HEK293 (cell line): ENCODE results near the gene GPAT2.
"Not testable (repeated sequence)": the region's sequence is repeated elsewhere in the genome, so short reads cannot be mapped to it uniquely, and the experiment has no call there.

ENCODE experiments used
- CTCF ChIA-PET: fragments of 350-600 bp; formaldehyde crosslinking; extraction: SDS; loops from one replicate; lab custom pipeline; 2021; ENCODE audit warnings: antibody characterized with exemption; lab: Yijun Ruan, JAX
- POLR2A ChIA-PET: fragments of 300-600 bp; formaldehyde crosslinking; extraction: SDS; loops from one replicate; lab custom pipeline; 2020; ENCODE audit warnings: antibody characterized with exemption, inconsistent platforms; lab: Yijun Ruan, JAX
- H3K27ac ChIP-seq: fragments of 200-500 bp; sonication (Bioruptor generic); 2 replicates; pipeline ENCODE4 v1.5.1; 2014; ENCODE audit warnings: low read depth, low read length, control low read depth, inconsistent platforms; ENCODE audit errors: extremely low read depth
- H3K36me3 ChIP-seq, 2 experiments: fragments of 200-500 bp in 1 of 2; sonication (Bioruptor generic) in 1 of 2; 1 replicate in 1 of 2; 2 replicates in 1 of 2; pipeline ENCODE4 v1.5.1; 2014 to 2017; ENCODE audit warnings: inconsistent platforms in 2 of 2, low read length in 2 of 2; ENCODE audit not compliant: control insufficient read depth in 2 of 2, insufficient read depth in 1 of 2
- H3K4me1 ChIP-seq: fragments of 200-500 bp; sonication (Bioruptor generic); 2 replicates; pipeline ENCODE4 v1.5.1; 2014; ENCODE audit warnings: mild to moderate bottlenecking, low read length, inconsistent platforms; ENCODE audit not compliant: control insufficient read depth, insufficient read depth
- H3K4me3 ChIP-seq: 2 replicates; pipeline ENCODE4 v1.5.1; 2011; ENCODE audit warnings: low read depth, mild to moderate bottlenecking, control low read depth, low read length, moderate library complexity
- H3K9me3 ChIP-seq: fragments of 200-500 bp; sonication (Bioruptor generic); 2 replicates; pipeline ENCODE4 v1.5.1; 2014; ENCODE audit warnings: low read depth, low read length, inconsistent platforms; ENCODE audit not compliant: control insufficient read depth, insufficient read depth
- BCL11B ChIP-seq: fragments of 450-650 bp; formaldehyde crosslinking; IDR thresholded peaks from 2 replicates; pipeline ENCODE4 v1.5.1; 2016; ENCODE audit warnings: low read depth, missing biosample characterization, missing genetic modification characterization
- GLI4 ChIP-seq: fragments of 450-650 bp; formaldehyde crosslinking; IDR thresholded peaks from 2 replicates; pipeline ENCODE4 v1.5.1; 2016; ENCODE audit warnings: missing biosample characterization, missing genetic modification characterization
- KLF9 ChIP-seq: fragments of 450-650 bp; formaldehyde crosslinking; IDR thresholded peaks from 2 replicates; pipeline ENCODE4 v1.5.1; 2016; ENCODE audit warnings: missing biosample characterization, missing genetic modification characterization, low read depth
- OVOL3 ChIP-seq: fragments of 450-650 bp; formaldehyde crosslinking; IDR thresholded peaks from 2 replicates; pipeline ENCODE4 v1.5.1; 2016; ENCODE audit warnings: missing biosample characterization, missing genetic modification characterization
- SP2 ChIP-seq: fragments of 450-650 bp; formaldehyde crosslinking; IDR thresholded peaks from 2 replicates; pipeline ENCODE4 v1.5.1; 2016; ENCODE audit warnings: missing biosample characterization, missing genetic modification characterization
- WT1 ChIP-seq: fragments of 450-650 bp; formaldehyde crosslinking; IDR thresholded peaks from 2 replicates; pipeline ENCODE4 v1.5.1; 2016; ENCODE audit warnings: missing biosample characterization, missing genetic modification characterization
- ZBTB7A ChIP-seq: fragments of 450-650 bp; formaldehyde crosslinking; IDR thresholded peaks from 2 replicates; pipeline ENCODE4 v1.5.1; 2016; ENCODE audit warnings: low read depth, missing biosample characterization, missing genetic modification characterization
- ZBTB8A ChIP-seq: fragments of 450-650 bp; formaldehyde crosslinking; IDR thresholded peaks from 2 replicates; pipeline ENCODE4 v1.5.1; 2016; ENCODE audit warnings: missing biosample characterization, missing genetic modification characterization
- ZNF174 ChIP-seq: fragments of 450-650 bp; formaldehyde crosslinking; IDR thresholded peaks from 2 replicates; pipeline ENCODE4 v1.5.0; 2017; ENCODE audit warnings: missing biosample characterization, mild to moderate bottlenecking, missing genetic modification characterization
- ZNF248 ChIP-seq: fragments of 450-650 bp; formaldehyde crosslinking; IDR thresholded peaks from 2 replicates; pipeline ENCODE4 v1.5.1; 2017; ENCODE audit warnings: missing biosample characterization, missing genetic modification characterization
- ZNF521 ChIP-seq: fragments of 450-650 bp; formaldehyde crosslinking; IDR thresholded peaks from 2 replicates; pipeline ENCODE4 v1.5.1; 2017; ENCODE audit warnings: missing biosample characterization, mild to moderate bottlenecking, missing genetic modification characterization
- ZNF530 ChIP-seq: fragments of 450-650 bp; formaldehyde crosslinking; IDR thresholded peaks from 2 replicates; pipeline ENCODE4 v1.5.1; 2016; ENCODE audit warnings: low read depth, missing biosample characterization, missing genetic modification characterization
- ZNF596 ChIP-seq: fragments of 450-650 bp; IDR thresholded peaks from 2 replicates; pipeline ENCODE4 v1.5.0; 2018; ENCODE audit warnings: missing biosample characterization, mild to moderate bottlenecking, missing genetic modification characterization, moderate library complexity
- ZNF610 ChIP-seq: fragments of 450-650 bp; formaldehyde crosslinking; IDR thresholded peaks from 2 replicates; pipeline ENCODE4 v1.5.1; 2016; ENCODE audit warnings: missing biosample characterization, missing genetic modification characterization, borderline replicate concordance
- ZNF830 ChIP-seq: fragments of 450-650 bp; IDR thresholded peaks from 2 replicates; pipeline ENCODE4 v1.5.0; 2018; ENCODE audit warnings: missing biosample characterization, missing genetic modification characterization, low read depth, mild to moderate bottlenecking, moderate library complexity
- TF ChIP-seq, protein P1 (sequence below): fragments of 450-650 bp; formaldehyde crosslinking; IDR thresholded peaks from 2 replicates; pipeline ENCODE4 v1.5.1; 2016; ENCODE audit warnings: missing biosample characterization, missing genetic modification characterization
- TF ChIP-seq, protein P2 (sequence below): fragments of 450-650 bp; formaldehyde crosslinking; IDR thresholded peaks from 2 replicates; pipeline ENCODE4 v1.5.1; 2016; ENCODE audit warnings: missing biosample characterization, missing genetic modification characterization, borderline replicate concordance
- TF ChIP-seq, protein P3 (sequence below): fragments of 450-650 bp; formaldehyde crosslinking; IDR thresholded peaks from 2 replicates; pipeline ENCODE4 v1.5.1; 2016; ENCODE audit warnings: missing biosample characterization, missing genetic modification characterization
- TF ChIP-seq, protein P4 (sequence below): fragments of 450-650 bp; formaldehyde crosslinking; IDR thresholded peaks from 2 replicates; pipeline ENCODE4 v1.5.1; 2016; ENCODE audit warnings: missing biosample characterization, missing genetic modification characterization

Gene GPAT2

DNA sequence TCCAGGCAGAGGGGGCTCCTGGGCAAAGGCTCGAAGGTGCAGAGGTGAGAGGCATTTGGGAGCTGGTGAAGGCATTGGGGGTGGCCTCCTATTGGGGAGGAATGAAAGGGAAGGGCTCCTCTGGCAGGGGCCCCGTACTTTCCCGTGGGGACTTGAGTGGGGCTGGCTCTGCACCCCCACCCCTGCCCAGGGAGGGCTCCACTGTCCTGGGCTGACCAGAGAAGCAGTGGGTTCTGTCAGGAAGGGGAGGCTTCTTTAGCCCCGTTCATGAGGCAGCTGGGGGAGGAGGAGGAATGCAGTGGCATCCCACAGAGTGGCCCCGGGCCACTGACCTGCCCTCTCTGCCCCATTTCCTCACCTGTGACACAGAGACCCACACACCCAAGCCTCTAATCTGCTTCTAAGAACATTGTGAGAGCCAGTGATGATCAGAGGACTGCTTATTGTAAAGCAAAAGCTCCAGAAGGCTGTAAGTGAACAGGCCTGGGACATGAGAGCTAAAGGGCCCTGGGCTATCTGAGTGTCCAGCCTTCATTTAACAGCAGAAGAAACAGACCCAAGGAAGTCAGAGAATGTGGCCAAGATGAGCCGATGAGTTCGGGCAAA is 38.6 kb upstream of the GPAT2 start:
- no peaks in the 10 kb centered on the region for H3K4me1 ChIP-seq
- H3K9me3 ChIP-seq = no peaks in the 10 kb centered on the region; the same call in 1 of the 2 replicates
- TF ChIP-seq ZNF596 (tag by site-specific recombination) = no peak
- no peak for TF ChIP-seq WT1 (tag by site-specific recombination)
- no peak for TF ChIP-seq GLI4
- TF ChIP-seq, protein P1, sequence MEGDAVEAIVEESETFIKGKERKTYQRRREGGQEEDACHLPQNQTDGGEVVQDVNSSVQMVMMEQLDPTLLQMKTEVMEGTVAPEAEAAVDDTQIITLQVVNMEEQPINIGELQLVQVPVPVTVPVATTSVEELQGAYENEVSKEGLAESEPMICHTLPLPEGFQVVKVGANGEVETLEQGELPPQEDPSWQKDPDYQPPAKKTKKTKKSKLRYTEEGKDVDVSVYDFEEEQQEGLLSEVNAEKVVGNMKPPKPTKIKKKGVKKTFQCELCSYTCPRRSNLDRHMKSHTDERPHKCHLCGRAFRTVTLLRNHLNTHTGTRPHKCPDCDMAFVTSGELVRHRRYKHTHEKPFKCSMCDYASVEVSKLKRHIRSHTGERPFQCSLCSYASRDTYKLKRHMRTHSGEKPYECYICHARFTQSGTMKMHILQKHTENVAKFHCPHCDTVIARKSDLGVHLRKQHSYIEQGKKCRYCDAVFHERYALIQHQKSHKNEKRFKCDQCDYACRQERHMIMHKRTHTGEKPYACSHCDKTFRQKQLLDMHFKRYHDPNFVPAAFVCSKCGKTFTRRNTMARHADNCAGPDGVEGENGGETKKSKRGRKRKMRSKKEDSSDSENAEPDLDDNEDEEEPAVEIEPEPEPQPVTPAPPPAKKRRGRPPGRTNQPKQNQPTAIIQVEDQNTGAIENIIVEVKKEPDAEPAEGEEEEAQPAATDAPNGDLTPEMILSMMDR = no peak
- TF ChIP-seq ZNF248 = no peak
- no peak for TF ChIP-seq ZBTB7A (tag by site-specific recombination)
- ChIA-PET POLR2A (no interaction called here), CTCF (interaction anchor here (0.9 to 2.7 kb wide), 2 partner anchors 44 to 102 kb away, joined by 4 to 13 read pairs; no protein-coding TSS in a partner anchor)
- no peak overlapping the region for H3K4me3 ChIP-seq
- no peaks in the 10 kb centered on the region for H3K36me3 ChIP-seq
- no peak overlapping the region for H3K27ac ChIP-seq

DNA sequence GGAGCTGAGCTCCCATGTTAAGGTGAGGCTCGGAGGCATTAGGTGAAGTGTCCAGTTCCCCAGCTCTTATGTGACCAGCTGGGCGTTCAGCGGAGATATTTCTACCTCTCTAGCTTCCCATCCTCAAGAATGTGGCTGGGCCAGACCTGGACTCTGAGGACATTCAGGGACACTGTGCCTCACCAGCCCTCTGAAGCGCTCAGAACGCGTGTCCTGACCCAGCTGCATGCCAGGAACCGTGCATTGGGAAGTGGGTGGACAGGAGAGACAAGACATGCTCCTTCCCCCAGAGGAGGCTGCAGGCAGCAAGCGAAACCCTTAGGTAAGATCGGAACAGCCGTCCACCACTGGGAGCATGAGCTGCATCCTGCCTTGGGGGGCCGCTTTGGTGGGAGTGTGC is 38.0 kb upstream of the GPAT2 start:
- POLR2A ChIA-PET = no interaction called here
- Histone ChIP-seq H3K27ac (no peak overlapping the region), H3K4me3 (no peak overlapping the region), H3K4me1 (no peaks in the 10 kb centered on the region), H3K36me3 (no peaks in the 10 kb centered on the region), H3K9me3 (no peaks in the 10 kb centered on the region; the same call in 1 of the 2 replicates)
- CTCF ChIA-PET = interaction anchor here (0.9 kb wide), 1 partner anchor 102 kb away, joined by 4 read pairs; no protein-coding TSS in a partner anchor
- TF ChIP-seq, protein P2, sequence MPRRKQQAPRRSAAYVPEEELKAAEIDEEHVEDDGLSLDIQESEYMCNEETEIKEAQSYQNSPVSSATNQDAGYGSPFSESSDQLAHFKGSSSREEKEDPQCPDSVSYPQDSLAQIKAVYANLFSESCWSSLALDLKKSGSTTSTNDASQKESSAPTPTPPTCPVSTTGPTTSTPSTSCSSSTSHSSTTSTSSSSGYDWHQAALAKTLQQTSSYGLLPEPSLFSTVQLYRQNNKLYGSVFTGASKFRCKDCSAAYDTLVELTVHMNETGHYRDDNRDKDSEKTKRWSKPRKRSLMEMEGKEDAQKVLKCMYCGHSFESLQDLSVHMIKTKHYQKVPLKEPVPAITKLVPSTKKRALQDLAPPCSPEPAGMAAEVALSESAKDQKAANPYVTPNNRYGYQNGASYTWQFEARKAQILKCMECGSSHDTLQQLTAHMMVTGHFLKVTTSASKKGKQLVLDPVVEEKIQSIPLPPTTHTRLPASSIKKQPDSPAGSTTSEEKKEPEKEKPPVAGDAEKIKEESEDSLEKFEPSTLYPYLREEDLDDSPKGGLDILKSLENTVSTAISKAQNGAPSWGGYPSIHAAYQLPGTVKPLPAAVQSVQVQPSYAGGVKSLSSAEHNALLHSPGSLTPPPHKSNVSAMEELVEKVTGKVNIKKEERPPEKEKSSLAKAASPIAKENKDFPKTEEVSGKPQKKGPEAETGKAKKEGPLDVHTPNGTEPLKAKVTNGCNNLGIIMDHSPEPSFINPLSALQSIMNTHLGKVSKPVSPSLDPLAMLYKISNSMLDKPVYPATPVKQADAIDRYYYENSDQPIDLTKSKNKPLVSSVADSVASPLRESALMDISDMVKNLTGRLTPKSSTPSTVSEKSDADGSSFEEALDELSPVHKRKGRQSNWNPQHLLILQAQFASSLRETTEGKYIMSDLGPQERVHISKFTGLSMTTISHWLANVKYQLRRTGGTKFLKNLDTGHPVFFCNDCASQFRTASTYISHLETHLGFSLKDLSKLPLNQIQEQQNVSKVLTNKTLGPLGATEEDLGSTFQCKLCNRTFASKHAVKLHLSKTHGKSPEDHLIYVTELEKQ (tag by site-specific recombination) = no peak
- TF ChIP-seq OVOL3 (tag by site-specific recombination) (no peak), SP2 (no peak), ZNF530 (tag by site-specific recombination) (no peak), KLF9 (no peak), ZNF521 (tag by site-specific recombination) (no peak), BCL11B (tag by site-specific recombination) (no peak), ZBTB8A (tag by site-specific recombination) (no peak), ZNF830 (tag by site-specific recombination) (no peak), GLI4 (no peak), ZNF174 (tag by site-specific recombination) (no peak), ZNF610 (tag by site-specific recombination) (no peak)
- TF ChIP-seq, protein P3, sequence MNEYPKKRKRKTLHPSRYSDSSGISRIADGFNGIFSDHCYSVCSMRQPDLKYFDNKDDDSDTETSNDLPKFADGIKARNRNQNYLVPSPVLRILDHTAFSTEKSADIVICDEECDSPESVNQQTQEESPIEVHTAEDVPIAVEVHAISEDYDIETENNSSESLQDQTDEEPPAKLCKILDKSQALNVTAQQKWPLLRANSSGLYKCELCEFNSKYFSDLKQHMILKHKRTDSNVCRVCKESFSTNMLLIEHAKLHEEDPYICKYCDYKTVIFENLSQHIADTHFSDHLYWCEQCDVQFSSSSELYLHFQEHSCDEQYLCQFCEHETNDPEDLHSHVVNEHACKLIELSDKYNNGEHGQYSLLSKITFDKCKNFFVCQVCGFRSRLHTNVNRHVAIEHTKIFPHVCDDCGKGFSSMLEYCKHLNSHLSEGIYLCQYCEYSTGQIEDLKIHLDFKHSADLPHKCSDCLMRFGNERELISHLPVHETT = no peak
- TF ChIP-seq, protein P4, sequence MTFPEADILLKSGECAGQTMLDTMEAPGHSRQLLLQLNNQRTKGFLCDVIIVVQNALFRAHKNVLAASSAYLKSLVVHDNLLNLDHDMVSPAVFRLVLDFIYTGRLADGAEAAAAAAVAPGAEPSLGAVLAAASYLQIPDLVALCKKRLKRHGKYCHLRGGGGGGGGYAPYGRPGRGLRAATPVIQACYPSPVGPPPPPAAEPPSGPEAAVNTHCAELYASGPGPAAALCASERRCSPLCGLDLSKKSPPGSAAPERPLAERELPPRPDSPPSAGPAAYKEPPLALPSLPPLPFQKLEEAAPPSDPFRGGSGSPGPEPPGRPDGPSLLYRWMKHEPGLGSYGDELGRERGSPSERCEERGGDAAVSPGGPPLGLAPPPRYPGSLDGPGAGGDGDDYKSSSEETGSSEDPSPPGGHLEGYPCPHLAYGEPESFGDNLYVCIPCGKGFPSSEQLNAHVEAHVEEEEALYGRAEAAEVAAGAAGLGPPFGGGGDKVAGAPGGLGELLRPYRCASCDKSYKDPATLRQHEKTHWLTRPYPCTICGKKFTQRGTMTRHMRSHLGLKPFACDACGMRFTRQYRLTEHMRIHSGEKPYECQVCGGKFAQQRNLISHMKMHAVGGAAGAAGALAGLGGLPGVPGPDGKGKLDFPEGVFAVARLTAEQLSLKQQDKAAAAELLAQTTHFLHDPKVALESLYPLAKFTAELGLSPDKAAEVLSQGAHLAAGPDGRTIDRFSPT = no peak

DNA sequence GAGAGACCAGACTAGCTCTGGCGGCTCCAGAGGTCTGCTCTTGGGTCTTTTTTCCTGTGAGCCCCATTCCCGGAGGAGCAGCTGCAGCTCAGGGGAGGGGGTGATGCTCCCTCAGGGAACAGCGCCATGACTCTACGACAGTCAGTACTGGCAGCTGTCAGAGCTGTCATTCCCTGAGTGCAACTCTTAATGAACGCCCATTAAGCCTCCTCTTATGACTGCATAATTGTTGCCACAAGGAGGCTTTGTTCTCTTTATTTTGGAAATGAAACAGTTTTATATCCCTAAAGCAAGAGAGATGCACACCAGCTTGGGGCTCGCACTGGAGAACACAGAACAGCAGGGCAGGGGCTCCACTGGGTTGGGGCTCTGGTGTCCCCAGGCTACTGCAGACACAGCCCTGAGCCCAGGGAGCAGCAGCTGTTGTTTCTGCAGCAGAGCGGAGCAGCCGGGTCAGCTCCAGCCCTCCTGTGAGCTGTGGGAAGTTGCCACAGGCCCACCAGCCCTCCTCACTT is 37.3 kb upstream of the GPAT2 start:
- H3K27ac ChIP-seq, CTCF ChIA-PET, H3K4me1 ChIP-seq, H3K36me3 ChIP-seq, POLR2A ChIA-PET, H3K9me3 ChIP-seq, H3K4me3 ChIP-seq: not testable (repeated sequence)
